Tibial nerve (tissue), 4 donors: Measurements from ENCODE around the gene TOMM70. TPM values are rescaled to one million over a fixed set of nuclear protein-coding genes. Genes with fewer than 3 reads are reported as not detected.

Experiments used
- DNase-seq, 2 donors: peaks; one replicate each; pipeline ENCODE4 v3.0.0-alpha.2; 2019; ENCODE audit warnings: low spot score in 2 of 2
- H3K27ac ChIP-seq, 4 donors: fragments of 200-600 bp; sonication (generic) in 3 of 4; one replicate each; pipeline ENCODE4 v1.5.1; 2017 to 2019; ENCODE audit warnings: mild to moderate bottlenecking in 1 of 4
- H3K27me3 ChIP-seq, 2 donors: fragments of 200-600 bp; sonication (generic) in 1 of 2; one replicate each; pipeline versions ENCODE4 v1.5.1 to v1.6.0; 2017 to 2019
- H3K36me3 ChIP-seq, 3 donors: fragments of 200-600 bp; sonication (generic); one replicate each; pipeline ENCODE4 v1.5.1; 2018 to 2019
- H3K4me1 ChIP-seq, 4 donors: fragments of 200-600 bp; sonication (generic) in 3 of 4; one replicate each; pipeline ENCODE4 v1.5.1; 2017 to 2019
- H3K4me3 ChIP-seq, 4 donors: fragments of 200-600 bp; sonication (generic) in 3 of 4; one replicate each; pipeline ENCODE4 v1.5.1; 2017 to 2019; ENCODE audit warnings: mild to moderate bottlenecking in 1 of 4, moderate library complexity in 1 of 4
- H3K9me3 ChIP-seq, 4 donors: fragments of 200-600 bp; sonication (generic) in 3 of 4; one replicate each; pipeline ENCODE4 v1.5.1; 2017 to 2019
- EP300 ChIP-seq, 2 donors: sonication (generic); formaldehyde crosslinking; IDR thresholded peaks; one replicate each; pipeline ENCODE4 v1.6.1; 2017; ENCODE audit warnings: antibody characterized with exemption in 2 of 2, mild to moderate bottlenecking in 1 of 2
- POLR2A ChIP-seq, 2 donors: fragments of 450-650 bp; IDR thresholded peaks; one replicate each; pipeline ENCODE4 v1.6.1; 2017; ENCODE audit warnings: antibody characterized with exemption in 2 of 2, mild to moderate bottlenecking in 2 of 2, moderate library complexity in 2 of 2
- WGBS, 2 donors: methylation state at CpG; one replicate each; pipeline ENCODE4 v1.1.5; 2018; 5-methylcytosine and 5-hydroxymethylcytosine counted together
- total RNA-seq, 4 donors: library from RNA; depleted of rRNA; stranded (reverse); fragments of >200 nt; gene quantifications; one replicate each; pipeline ENCODE4 v1.1.0, GENCODE V29; 2016
- TF ChIP-seq, protein P1 (sequence below), 5 experiments: fragments of 200-600 bp in 3 of 5; fragments of 450-650 bp in 2 of 5; sonication (generic) in 3 of 5; IDR thresholded peaks; one replicate each; pipeline ENCODE4 v1.5.1; 2016 to 2019; ENCODE audit warnings: antibody characterized with exemption in 5 of 5, mild to moderate bottlenecking in 3 of 5, moderate library complexity in 2 of 5

TOMM70 gene
- total RNA-seq, 4 donors from 2014 or later: 32.7 to 42.6 (median 38.7) TPM

DNA sequence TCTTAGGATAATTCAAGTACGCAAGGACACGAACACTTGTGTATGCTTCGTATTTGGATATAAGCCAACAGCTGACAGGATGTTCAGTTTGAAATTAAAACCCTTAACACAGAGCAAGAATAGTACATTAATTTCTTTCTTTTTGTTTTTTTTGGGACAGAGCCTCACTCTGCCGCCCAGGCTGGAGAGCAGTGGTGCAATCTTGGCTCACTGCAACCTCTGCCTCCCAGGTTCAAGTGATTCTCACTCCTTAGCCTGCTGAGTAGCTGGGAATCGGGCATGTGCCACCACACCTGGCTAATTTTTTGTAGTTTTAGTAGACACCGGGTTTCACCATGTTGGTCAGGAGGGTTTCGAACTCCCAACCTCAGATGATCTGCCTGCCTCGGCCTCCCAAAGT lies 32.4 kb downstream of the TOMM70 start:
- 84 to 85% methylated on average over 8 of the region's 8 CpGs for WGBS, 2 donors
- no peaks in the 10 kb centered on the region for H3K27me3 ChIP-seq
- H3K4me1 ChIP-seq: no peaks in the 10 kb centered on the region
- DNase-seq: no peak
- H3K9me3 ChIP-seq: no peaks in the 10 kb centered on the region
- TF ChIP-seq POLR2A (IDR thresholded peaks at IDR 0.05): no peak
- TF ChIP-seq, protein P1, sequence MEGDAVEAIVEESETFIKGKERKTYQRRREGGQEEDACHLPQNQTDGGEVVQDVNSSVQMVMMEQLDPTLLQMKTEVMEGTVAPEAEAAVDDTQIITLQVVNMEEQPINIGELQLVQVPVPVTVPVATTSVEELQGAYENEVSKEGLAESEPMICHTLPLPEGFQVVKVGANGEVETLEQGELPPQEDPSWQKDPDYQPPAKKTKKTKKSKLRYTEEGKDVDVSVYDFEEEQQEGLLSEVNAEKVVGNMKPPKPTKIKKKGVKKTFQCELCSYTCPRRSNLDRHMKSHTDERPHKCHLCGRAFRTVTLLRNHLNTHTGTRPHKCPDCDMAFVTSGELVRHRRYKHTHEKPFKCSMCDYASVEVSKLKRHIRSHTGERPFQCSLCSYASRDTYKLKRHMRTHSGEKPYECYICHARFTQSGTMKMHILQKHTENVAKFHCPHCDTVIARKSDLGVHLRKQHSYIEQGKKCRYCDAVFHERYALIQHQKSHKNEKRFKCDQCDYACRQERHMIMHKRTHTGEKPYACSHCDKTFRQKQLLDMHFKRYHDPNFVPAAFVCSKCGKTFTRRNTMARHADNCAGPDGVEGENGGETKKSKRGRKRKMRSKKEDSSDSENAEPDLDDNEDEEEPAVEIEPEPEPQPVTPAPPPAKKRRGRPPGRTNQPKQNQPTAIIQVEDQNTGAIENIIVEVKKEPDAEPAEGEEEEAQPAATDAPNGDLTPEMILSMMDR (IDR thresholded peaks at IDR 0.05): no peak
- no peak for TF ChIP-seq EP300 (IDR thresholded peaks at IDR 0.05)
- H3K27ac ChIP-seq: no peak overlapping the region
- no peak overlapping the region for H3K4me3 ChIP-seq
- H3K36me3 ChIP-seq: peaks cover 0 to 97% (median 11%) of the 10 kb centered on the region in 3 donors

DNA sequence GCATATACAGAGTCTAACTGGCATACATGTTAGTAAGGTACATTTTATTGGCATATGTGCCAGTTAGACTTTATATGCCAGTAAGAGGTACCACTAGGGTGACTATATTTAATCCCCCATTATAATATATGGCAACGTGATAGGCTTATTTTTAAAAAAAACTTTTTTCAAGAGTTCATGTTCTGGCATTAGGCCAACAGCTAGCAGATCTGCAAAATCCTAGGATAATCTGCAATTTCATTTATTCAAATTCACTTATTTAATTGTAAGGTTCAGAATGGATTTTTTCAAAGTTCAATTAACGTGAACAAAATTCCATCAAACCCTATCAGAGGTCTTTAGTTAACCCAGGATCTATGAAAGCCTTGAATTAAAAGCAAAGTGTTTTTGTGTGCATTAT lies 34.5 kb downstream of the TOMM70 start:
- H3K4me1 ChIP-seq: no peaks in the 10 kb centered on the region
- WGBS, 2 donors: 72 to 82% methylated on average over 2 of the region's 2 CpGs
- no peak overlapping the region for H3K27ac ChIP-seq
- peaks cover 0 to 7% (median 0%) of the 10 kb centered on the region in 4 donors for H3K9me3 ChIP-seq
- peaks cover 0 to 99% (median 6%) of the 10 kb centered on the region in 3 donors for H3K36me3 ChIP-seq
- TF ChIP-seq, protein P1 (IDR thresholded peaks at IDR 0.05): no peak
- TF ChIP-seq POLR2A (IDR thresholded peaks at IDR 0.05) (no peak), EP300 (IDR thresholded peaks at IDR 0.05) (no peak)
- no peaks in the 10 kb centered on the region for H3K27me3 ChIP-seq
- DNase-seq: no peak
- no peak overlapping the region for H3K4me3 ChIP-seq

DNA sequence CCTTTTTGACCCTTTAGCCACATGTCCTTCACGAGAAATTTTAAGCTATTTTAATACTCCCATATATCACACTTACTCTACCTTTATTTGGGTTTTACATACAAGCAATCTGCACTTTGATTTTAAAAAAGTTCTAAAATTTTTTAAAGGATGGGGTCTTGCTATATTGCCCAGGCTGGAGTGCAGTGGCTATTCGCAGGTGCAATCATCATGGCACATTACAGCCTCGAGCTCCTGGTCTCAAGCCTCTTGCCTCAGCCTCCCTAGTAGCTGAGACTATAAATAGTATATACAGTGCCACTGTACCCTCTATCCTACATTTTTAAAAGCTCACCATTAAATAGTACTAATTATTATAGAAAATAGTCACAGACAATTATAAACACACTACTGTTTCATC lies 36.5 kb downstream of the TOMM70 start:
- Histone ChIP-seq H3K9me3 (peaks cover 0 to 7% (median 0%) of the 10 kb centered on the region in 4 donors), H3K27ac (no peak overlapping the region), H3K4me1 (no peaks in the 10 kb centered on the region), H3K36me3 (peaks cover 0 to 100% (median 4%) of the 10 kb centered on the region in 3 donors), H3K4me3 (no peak overlapping the region), H3K27me3 (no peaks in the 10 kb centered on the region)
- no peak for DNase-seq
- WGBS, 2 donors: 93 to 97% methylated on average over 3 of the region's 3 CpGs
- TF ChIP-seq, protein P1 (IDR thresholded peaks at IDR 0.05): no peak
- TF ChIP-seq EP300 (IDR thresholded peaks at IDR 0.05): no peak
- TF ChIP-seq POLR2A (IDR thresholded peaks at IDR 0.05): no peak

DNA sequence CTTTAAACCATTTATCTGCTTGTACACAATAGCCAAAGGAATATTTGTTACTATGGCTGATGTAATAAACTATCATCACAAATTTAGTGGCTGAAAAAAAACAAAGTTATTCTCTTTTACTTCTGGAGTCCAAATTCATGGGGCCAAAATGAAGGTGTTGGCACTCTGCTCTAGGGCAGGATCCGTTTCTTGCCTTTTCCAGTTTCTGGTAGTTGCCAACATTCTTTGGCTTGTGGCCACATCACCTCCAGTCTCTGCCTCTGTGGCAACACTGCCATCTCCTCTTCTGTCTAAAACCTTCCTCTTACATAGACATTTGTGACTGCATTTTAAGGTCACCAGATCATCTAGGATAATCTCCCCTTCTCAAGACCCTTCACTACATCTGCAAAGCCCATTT lies 39.0 kb downstream of the TOMM70 start:
- no peaks in the 10 kb centered on the region for H3K27me3 ChIP-seq
- no peak overlapping the region for H3K27ac ChIP-seq
- WGBS, 2 donors: 77 to 79% methylated on average over 1 of the region's 1 CpG
- TF ChIP-seq, protein P1 (IDR thresholded peaks at IDR 0.05): no peak
- TF ChIP-seq EP300 (IDR thresholded peaks at IDR 0.05): no peak
- TF ChIP-seq POLR2A (IDR thresholded peaks at IDR 0.05): no peak
- no peaks in the 10 kb centered on the region for H3K4me1 ChIP-seq
- H3K9me3 ChIP-seq: peaks cover 0 to 7% (median 0%) of the 10 kb centered on the region in 4 donors
- peaks cover 0 to 96% (median 0%) of the 10 kb centered on the region in 3 donors for H3K36me3 ChIP-seq
- no peak overlapping the region for H3K4me3 ChIP-seq
- DNase-seq: no peak

DNA sequence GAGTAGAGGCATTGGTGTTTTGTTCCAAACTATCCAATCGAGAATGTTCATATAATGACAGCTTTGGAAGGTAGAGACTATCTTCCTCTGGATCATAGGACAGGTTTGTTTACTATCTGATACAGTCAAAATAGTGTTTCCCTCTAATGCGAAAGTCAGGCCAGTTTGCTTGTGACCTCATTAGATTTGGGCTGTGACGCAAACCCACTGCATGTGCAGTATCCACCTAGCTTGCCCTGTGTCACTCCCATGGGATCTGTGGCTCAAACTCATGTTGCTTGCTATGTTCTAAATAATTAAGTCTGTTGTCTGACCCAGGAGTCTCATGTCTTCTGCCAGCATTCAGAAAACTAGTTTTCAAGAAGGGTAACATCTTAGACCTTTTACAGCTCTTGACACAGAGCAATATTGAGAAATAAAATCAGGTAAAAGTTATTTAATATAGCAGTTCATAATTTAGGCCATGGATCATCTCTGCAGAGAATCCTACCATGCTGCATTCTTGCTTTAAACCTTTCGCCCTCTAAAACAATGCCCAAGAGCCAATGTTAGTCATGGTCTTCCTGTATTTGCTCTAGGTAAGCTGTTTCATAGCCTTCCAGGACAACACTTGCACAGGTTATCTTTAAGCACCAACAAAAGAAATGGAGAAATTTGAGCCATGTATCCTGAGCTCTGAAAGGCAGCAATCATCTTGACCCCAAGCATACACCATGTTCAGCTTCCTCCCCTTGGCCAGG lies 40.0 kb downstream of the TOMM70 start:
- H3K27me3 ChIP-seq: no peaks in the 10 kb centered on the region
- 89 to 96% methylated on average over 4 of the region's 4 CpGs for WGBS, 2 donors
- no peak overlapping the region for H3K4me3 ChIP-seq
- peaks cover 0 to 95% (median 0%) of the 10 kb centered on the region in 3 donors for H3K36me3 ChIP-seq
- no peak for DNase-seq
- no peak overlapping the region for H3K27ac ChIP-seq
- TF ChIP-seq, protein P1 (IDR thresholded peaks at IDR 0.05): no peak
- TF ChIP-seq EP300 (IDR thresholded peaks at IDR 0.05) (no peak), POLR2A (IDR thresholded peaks at IDR 0.05) (no peak)
- H3K9me3 ChIP-seq: peaks cover 0 to 7% (median 0%) of the 10 kb centered on the region in 4 donors
- H3K4me1 ChIP-seq: no peaks in the 10 kb centered on the region
